Left lung (tissue), 10 donors: Measurements from ENCODE around the gene ALG14. TPM values are rescaled to one million over a fixed set of nuclear protein-coding genes. Genes with fewer than 3 reads are reported as not detected.
A peak's percentile ranks its signal among the peaks of the same experiment; 100 is the strongest.

ENCODE experiments used
- ATAC-seq: fragments of 200-7000 bp; cut with Tn5 transposase; one replicate; pipeline ENCODE4 v1.9.1; 2020; ENCODE audit warnings: moderate library complexity
- DNase-seq, 4 donors: peaks; one replicate each; pipeline ENCODE4 v3.0.0-alpha.2; 2013 to 2020
- H3K27ac ChIP-seq, 2 donors: fragments of 200-600 bp; sonication (generic) in 1 of 2; one replicate each; pipeline versions ENCODE4 v1.5.0 to v1.8.0; 2020 to 2021
- H3K27me3 ChIP-seq, 2 donors: fragments of 200-600 bp; sonication (generic) in 1 of 2; one replicate each; pipeline versions ENCODE4 v1.5.0 to v1.8.0; 2020 to 2021
- H3K36me3 ChIP-seq, 2 donors: fragments of 200-600 bp; sonication (generic) in 1 of 2; one replicate each; pipeline versions ENCODE4 v1.5.0 to v1.8.0; 2020 to 2021
- H3K4me1 ChIP-seq, 2 donors: fragments of 200-600 bp; one replicate each; pipeline ENCODE4 v1.8.0; 2021
- H3K4me3 ChIP-seq, 2 donors: fragments of 200-600 bp; sonication (generic) in 1 of 2; one replicate each; pipeline versions ENCODE4 v1.5.0 to v1.8.0; 2020 to 2021; ENCODE audit warnings: mild to moderate bottlenecking in 1 of 2
- H3K9me3 ChIP-seq, 2 donors: fragments of 200-600 bp; sonication (generic) in 1 of 2; one replicate each; pipeline versions ENCODE4 v1.5.0 to v1.8.0; 2020 to 2021
- intact Hi-C, 2 donors: fragments of 100-400 bp; cut with DNase I; formaldehyde crosslinking; loops; one replicate each; pipeline versions ENCODE4 v1.11.2 to v1.14.2; 2022
- polyA plus RNA-seq, 6 donors: library from polyadenylated mRNA; unstranded; fragments of 120-200 nt; gene quantifications; one replicate each; pipeline ENCODE4 v1.2.1, GENCODE V29; 2013; ENCODE audit not compliant: insufficient read length in 6 of 6
- total RNA-seq, 2 donors: library from RNA; stranded (reverse); fragmentation: NEBNext Ultra II Directional; extraction: Animal tissue kit (Norgen Biotek cat#: 25700); gene quantifications; one replicate each; pipeline ENCODE4 v1.2.1, GENCODE V29; 2021
- TF ChIP-seq, protein P1 (sequence below), 2 donors: fragments of 200-600 bp; sonication (generic) in 1 of 2; IDR thresholded peaks; one replicate each; pipeline versions ENCODE4 v1.5.0 to v1.8.0; 2021; ENCODE audit warnings: antibody characterized with exemption in 2 of 2
- donor health status: DM: no; HTN: yes; CAD: no.
- donor health status: DM: no; HTN: no; CAD: no.

ALG14 gene
- total and polyA plus RNA-seq, 8 donors = 5.1 to 13.4 (median 10.1) TPM

DNA sequence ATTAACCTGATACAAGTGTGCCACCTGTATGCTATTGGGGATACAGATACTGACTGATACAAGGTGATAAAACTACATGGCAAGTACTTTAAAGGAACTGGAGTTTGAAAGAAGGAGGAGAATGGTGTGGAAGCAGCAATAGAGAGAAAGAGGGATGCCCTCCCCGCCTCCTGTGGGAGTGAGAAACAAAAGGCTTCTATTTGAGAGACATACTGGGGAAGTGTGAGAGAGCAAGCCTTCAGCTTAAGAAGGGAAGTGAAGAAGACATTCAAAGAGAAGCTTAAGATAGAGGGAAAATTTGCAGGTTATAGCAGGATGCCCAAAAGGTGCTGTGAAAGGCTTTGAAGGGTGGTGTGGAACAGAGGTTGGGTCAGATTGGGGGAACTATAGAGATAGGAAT is 7.7 kb upstream of the ALG14 start:
- Histone ChIP-seq H3K9me3 (no peaks in the 10 kb centered on the region), H3K4me3 (no peak overlapping the region), H3K27me3 (peaks cover 0 to 6% of the 10 kb centered on the region in 2 donors), H3K4me1 (no peaks in the 10 kb centered on the region), H3K36me3 (no peaks in the 10 kb centered on the region), H3K27ac (no peak overlapping the region)
- no peak for ATAC-seq
- TF ChIP-seq, protein P1, sequence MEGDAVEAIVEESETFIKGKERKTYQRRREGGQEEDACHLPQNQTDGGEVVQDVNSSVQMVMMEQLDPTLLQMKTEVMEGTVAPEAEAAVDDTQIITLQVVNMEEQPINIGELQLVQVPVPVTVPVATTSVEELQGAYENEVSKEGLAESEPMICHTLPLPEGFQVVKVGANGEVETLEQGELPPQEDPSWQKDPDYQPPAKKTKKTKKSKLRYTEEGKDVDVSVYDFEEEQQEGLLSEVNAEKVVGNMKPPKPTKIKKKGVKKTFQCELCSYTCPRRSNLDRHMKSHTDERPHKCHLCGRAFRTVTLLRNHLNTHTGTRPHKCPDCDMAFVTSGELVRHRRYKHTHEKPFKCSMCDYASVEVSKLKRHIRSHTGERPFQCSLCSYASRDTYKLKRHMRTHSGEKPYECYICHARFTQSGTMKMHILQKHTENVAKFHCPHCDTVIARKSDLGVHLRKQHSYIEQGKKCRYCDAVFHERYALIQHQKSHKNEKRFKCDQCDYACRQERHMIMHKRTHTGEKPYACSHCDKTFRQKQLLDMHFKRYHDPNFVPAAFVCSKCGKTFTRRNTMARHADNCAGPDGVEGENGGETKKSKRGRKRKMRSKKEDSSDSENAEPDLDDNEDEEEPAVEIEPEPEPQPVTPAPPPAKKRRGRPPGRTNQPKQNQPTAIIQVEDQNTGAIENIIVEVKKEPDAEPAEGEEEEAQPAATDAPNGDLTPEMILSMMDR (IDR thresholded peaks at IDR 0.05) = no peak
- no peak for DNase-seq
- intact Hi-C loops = loop anchor here in 1 of 2 donors (10.0 kb wide), 1 partner anchor 154 kb away; the partner anchor contains the start of gene RWDD3

DNA sequence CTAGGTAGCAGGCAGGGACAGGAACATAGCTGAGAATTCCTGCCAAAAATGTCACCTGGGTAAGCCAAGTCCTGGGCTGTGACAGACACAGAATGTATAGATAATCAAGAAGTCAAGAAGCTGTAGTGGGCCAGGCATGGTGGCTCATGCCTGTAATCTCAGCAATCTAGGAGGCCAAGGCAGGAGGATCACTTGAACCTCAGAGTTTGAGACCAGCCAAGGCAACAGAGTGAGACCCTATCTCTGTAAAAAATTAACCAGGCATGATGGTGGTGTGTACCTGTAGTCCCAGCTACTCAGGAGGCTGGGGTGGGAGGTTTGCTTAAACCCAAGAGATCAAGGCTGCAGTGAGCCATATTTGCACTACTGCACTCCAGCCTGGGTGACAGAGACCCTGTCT is 3.3 kb upstream of the ALG14 start:
- Histone ChIP-seq H3K4me3 (no peak overlapping the region), H3K4me1 (peaks cover 6 to 10% of the 10 kb centered on the region in 2 donors), H3K27ac (no peak overlapping the region), H3K27me3 (peaks cover 0 to 6% of the 10 kb centered on the region in 2 donors), H3K9me3 (no peaks in the 10 kb centered on the region), H3K36me3 (no peaks in the 10 kb centered on the region)
- TF ChIP-seq, protein P1 (IDR thresholded peaks at IDR 0.05) = no peak
- intact Hi-C loops = no loop called here
- DNase-seq (no peak), ATAC-seq (no peak)

DNA sequence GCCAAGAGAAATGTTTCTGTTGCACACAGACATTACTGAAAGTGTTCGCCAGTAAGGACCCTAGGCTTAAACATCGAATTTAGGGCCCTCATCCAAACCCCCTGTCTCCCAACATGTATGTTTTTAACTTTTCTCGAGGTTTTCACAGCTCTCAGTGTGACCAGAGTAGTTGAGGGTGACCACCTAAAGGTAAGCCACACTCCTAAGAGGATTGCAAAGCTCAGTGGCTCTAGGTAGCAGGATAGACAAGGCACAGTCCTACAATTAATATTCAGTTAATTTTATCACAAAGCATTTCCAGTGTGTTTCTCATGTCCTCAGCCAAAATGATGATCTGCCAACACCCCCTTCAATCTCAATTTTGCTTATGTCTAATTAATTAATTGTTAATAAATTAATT is 695 bp upstream of the ALG14 start:
- DNase-seq (no peak), ATAC-seq (peak; percentile 14)
- H3K27me3 ChIP-seq = peaks cover 0 to 6% of the 10 kb centered on the region in 2 donors
- peaks cover 6 to 10% of the 10 kb centered on the region in 2 donors for H3K4me1 ChIP-seq
- TF ChIP-seq, protein P1 (IDR thresholded peaks at IDR 0.05) = no peak
- H3K4me3 ChIP-seq = peak overlapping the region; percentile 47 to 63
- H3K27ac ChIP-seq = peak overlapping the region; percentile 84 to 89
- intact Hi-C loops = no loop called here
- no peaks in the 10 kb centered on the region for H3K36me3 ChIP-seq
- no peaks in the 10 kb centered on the region for H3K9me3 ChIP-seq

DNA sequence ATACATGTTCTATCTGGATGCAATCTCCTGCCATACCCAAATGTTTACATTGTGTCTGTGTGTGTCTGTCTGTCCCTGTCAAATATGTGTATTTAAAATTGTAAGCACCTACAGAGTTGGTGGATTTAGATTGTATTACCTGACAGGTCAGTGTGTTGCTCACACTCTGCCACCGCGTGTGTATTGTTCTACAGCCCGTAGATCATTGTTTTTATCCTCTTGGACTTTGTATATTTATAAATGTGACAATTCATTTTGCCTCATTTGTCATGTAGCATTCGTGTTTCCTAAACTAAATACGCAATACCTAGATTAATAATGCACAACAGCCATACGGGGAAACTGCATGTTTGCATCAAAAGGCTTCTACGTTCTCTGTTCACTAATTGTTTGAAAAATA is 634 bp downstream of the ALG14 start:
- Histone ChIP-seq H3K36me3 (no peaks in the 10 kb centered on the region), H3K27me3 (peaks cover 0 to 3% of the 10 kb centered on the region in 2 donors), H3K9me3 (no peaks in the 10 kb centered on the region), H3K4me3 (peak overlapping the region; percentile 47 to 63), H3K27ac (peak overlapping the region; percentile 84 to 89), H3K4me1 (peaks cover 6 to 13% of the 10 kb centered on the region in 2 donors)
- intact Hi-C loops = no loop called here
- DNase-seq (no peak), ATAC-seq (peak; percentile 7)
- TF ChIP-seq, protein P1 (IDR thresholded peaks at IDR 0.05) = no peak

DNA sequence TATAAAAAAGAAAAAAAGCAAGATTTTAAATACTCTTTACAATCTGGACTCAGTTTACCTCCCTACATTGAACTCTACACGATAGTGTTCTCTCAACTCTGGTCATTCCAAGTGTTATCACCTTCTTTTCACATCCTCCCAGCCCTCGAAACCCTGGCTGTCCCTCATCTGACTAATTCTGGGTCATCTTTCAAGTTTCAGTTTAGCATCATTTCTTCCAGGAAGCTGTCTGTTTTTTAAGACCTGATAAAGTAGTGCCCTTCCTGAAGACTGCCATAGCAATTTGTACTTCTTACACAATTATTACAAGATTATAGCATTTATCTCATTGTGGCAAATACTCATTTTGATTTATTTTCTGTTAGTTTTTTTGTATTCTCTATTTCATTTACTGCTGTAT is 1.2 kb downstream of the ALG14 start:
- Histone ChIP-seq H3K4me1 (peaks cover 6 to 18% of the 10 kb centered on the region in 2 donors), H3K27me3 (no peaks in the 10 kb centered on the region), H3K27ac (no peak overlapping the region), H3K36me3 (no peaks in the 10 kb centered on the region), H3K9me3 (no peaks in the 10 kb centered on the region), H3K4me3 (peak overlapping the region; percentile 47 to 63)
- intact Hi-C loops = no loop called here
- TF ChIP-seq, protein P1 (IDR thresholded peaks at IDR 0.05) = no peak
- ATAC-seq = no peak
- DNase-seq = no peak
